H1 (cell line): Measurements from ENCODE around the gene DNAJB14. TPM values are rescaled to one million over a fixed set of nuclear protein-coding genes. Genes with fewer than 3 reads are reported as not detected.

ENCODE experiments used
- CTBP2 ChIP-seq: IDR thresholded peaks from 2 replicates; pipeline ENCODE4 v1.7.0; 2011; ENCODE audit warnings: borderline replicate concordance, mild to moderate bottlenecking, moderate library complexity, mixed read lengths, low read length; ENCODE audit not compliant: insufficient read depth, insufficient read length
- NANOG ChIP-seq: IDR thresholded peaks from 2 replicates; pipeline ENCODE4 v1.6.1; 2011; ENCODE audit warnings: low read length, low read depth, mild to moderate bottlenecking, inconsistent platforms; ENCODE audit not compliant: insufficient read depth, poor library complexity, severe bottlenecking
- polyA plus RNA-seq, 7 experiments: library from polyadenylated mRNA; depleted of rRNA in 3 of 7; stranded (reverse) in 5 of 7; unstranded in 2 of 7; fragments of >200 nt in 5 of 7; fragments of 200-250 nt in 2 of 7; gene quantifications; 1 replicate in 5 of 7; 2 replicates in 1 of 7; 4 replicates in 1 of 7; pipeline versions ENCODE4 v1.2.1 to v1.2.3, GENCODE V29; 2011 to 2013; ENCODE audit warnings: missing spikeins in 2 of 7, mixed read lengths in 2 of 7
- total RNA-seq: library from RNA; stranded (reverse); fragmentation: NEBNext Ultra II Directional; extraction: Animal tissue kit (Norgen Biotek cat#: 25700); gene quantifications from 2 replicates; pipeline ENCODE4 v1.2.1, GENCODE V29; 2021

Gene DNAJB14
- total and polyA plus RNA-seq, 2 of the 8 experiments (the other 6 are each of a cell fraction or from before 2014, with no cell fraction given): 3.4 to 35.4 TPM

DNA sequence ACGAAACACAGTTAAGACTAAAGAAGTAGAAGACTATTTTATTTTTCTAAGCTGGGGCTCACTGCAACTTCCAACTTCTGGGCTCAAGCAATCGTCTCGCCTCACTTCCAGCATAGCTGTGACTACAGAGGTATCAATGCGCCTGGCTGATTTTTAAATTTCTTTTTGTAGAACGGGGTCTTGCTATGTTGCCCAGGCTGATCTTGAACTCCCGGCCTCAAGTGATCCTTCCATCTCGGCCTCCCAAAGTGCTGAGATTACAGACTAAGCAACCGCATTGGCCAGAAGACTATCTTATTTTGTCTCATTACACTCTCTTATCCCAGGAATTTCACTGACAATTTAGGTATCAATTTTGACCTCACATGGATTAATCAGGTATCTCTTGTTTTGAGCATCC lies 53.4 kb downstream of the DNAJB14 start (continued):
- TF ChIP-seq NANOG (no peak), CTBP2 (no peak)
